Smooth muscle cell of the brain vasculature (primary cell): ENCODE data around the gene EGFL7.
"Not testable (repeated sequence)": the region's sequence is repeated elsewhere in the genome, so short reads cannot be mapped to it uniquely, and the experiment has no call there.

ENCODE experiments used
- DNase-seq: peaks from one replicate; pipeline ENCODE4 v3.0.0-alpha.2; 2012; ENCODE audit warnings: low read depth, low spot score

Gene EGFL7

GRCh38 chr9:136697146-136697820 is 34.6 kb downstream of the EGFL7 start:
- no peak for DNase-seq

GRCh38 chr9:136697821-136698526 is 35.3 kb downstream of the EGFL7 start:
- no peak for DNase-seq

- no peak for DNase-seq
Observed at GRCh38 chr9:136698635-136699246, 36.0 kb downstream of the EGFL7 start.

GRCh38 chr9:136700304-136700703 is 37.6 kb downstream of the EGFL7 start:
- DNase-seq = no peak

GRCh38 chr9:136700959-136701667 is 38.4 kb downstream of the EGFL7 start:
- no peak for DNase-seq

GRCh38 chr9:136701668-136702053 is 38.9 kb downstream of the EGFL7 start:
- no peak for DNase-seq

GRCh38 chr9:136703276-136703860 is 40.7 kb downstream of the EGFL7 start:
- DNase-seq = no peak

GRCh38 chr9:136704741-136705140 is 42.0 kb downstream of the EGFL7 start:
- DNase-seq = not testable (repeated sequence)

- DNase-seq = no peak
Observed at GRCh38 chr9:136705564-136705963, 42.8 kb downstream of the EGFL7 start.

- no peak for DNase-seq
Observed at GRCh38 chr9:136707011-136707410, 44.3 kb downstream of the EGFL7 start.

GRCh38 chr9:136707849-136708517 is 45.3 kb downstream of the EGFL7 start:
- DNase-seq = no peak

GRCh38 chr9:136709454-136710109 is 46.9 kb downstream of the EGFL7 start:
- DNase-seq = no peak

GRCh38 chr9:136710543-136710942 is 47.8 kb downstream of the EGFL7 start:
- no peak for DNase-seq

- DNase-seq = not testable (repeated sequence)
Observed at GRCh38 chr9:136711219-136711648, 48.5 kb downstream of the EGFL7 start.

- no peak for DNase-seq
Observed at GRCh38 chr9:136711751-136712689, 49.3 kb downstream of the EGFL7 start, which contains the start of gene DIPK1B. DIPK1B (plus strand) TSS chr9:136712572; CDS start chr9:136712666, 94 bp downstream.

- no peak for DNase-seq
Observed at GRCh38 chr9:136712690-136713544, 50.2 kb downstream of the EGFL7 start.

- no peak for DNase-seq
Observed at GRCh38 chr9:136713550-136713949, 50.8 kb downstream of the EGFL7 start.

GRCh38 chr9:136714096-136714892 is 51.6 kb downstream of the EGFL7 start:
- no peak for DNase-seq
